Kidney epithelial cell (primary cell): ENCODE measurements around the gene STK10. TPM values are rescaled to one million over a fixed set of nuclear protein-coding genes. Genes with fewer than 3 reads are reported as not detected.

Experiments used
- DNase-seq: peaks from one replicate; pipeline ENCODE4 v3.0.0-alpha.2; 2010; ENCODE audit warnings: low read depth
- H3K27me3 ChIP-seq: 2 replicates; pipeline ENCODE4 v1.6.0; 2011; ENCODE audit warnings: low read length; ENCODE audit not compliant: control insufficient read depth, insufficient read depth
- H3K36me3 ChIP-seq: 2 replicates; pipeline ENCODE4 v1.5.1; 2011; ENCODE audit warnings: low read length; ENCODE audit not compliant: control insufficient read depth, insufficient read depth
- H3K4me3 ChIP-seq: 2 replicates; pipeline ENCODE4 v1.5.1; 2011; ENCODE audit warnings: low read depth, mild to moderate bottlenecking, control low read depth, low read length
- total RNA-seq: library from RNA; depleted of rRNA; stranded (reverse); fragments of >200 nt; gene quantifications from 2 replicates; pipeline ENCODE4 v1.2.3, GENCODE V29; 2015
- TF ChIP-seq, protein P1 (sequence below): IDR thresholded peaks from 2 replicates; pipeline ENCODE4 v1.5.1; 2011; ENCODE audit warnings: mild to moderate bottlenecking, moderate library complexity, low read length, control low read depth, inconsistent platforms; ENCODE audit not compliant: insufficient read depth, poor library complexity, severe bottlenecking

The STK10 gene
- total RNA-seq, 1 donor from 2014 or later, result 24.7 TPM

DNA sequence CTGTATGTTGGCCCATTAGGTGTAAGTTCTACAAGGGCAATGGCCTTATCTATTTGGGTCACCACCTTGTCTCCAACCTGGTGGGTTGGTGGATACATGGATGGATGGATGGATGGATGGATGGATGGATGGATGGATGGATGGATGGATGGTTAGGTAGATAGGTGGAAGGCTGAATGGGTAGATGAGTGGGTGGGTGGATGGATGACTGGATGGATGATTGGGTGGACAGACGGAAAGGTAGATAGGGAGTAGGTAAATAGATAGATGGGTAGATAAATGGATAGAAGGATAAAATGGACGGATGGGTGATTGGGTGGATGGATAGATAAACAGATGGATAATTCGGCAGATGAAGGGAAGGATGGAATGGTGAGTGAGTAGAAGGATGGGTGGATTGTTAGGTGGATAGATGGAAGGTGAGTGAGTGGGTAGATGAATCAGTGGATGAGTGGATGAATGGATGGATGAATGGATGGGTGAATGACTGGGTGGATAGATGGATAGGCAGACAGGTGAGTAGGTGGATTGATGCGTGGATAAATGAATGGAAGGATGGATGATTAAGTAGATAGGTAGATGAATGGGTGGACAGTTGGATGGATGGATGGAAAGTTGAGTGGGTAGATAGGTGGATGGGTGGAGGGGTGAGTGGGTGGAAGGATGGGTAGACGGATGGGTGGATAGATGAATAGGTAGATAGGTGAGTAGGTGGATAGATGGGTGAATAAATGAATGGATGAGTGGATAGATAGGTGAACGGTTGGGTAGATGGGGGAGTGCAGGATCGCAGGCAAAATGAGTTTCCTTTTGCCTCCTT, 98.5 kb downstream of the STK10 start:
- H3K36me3 ChIP-seq, result no peaks in the 10 kb centered on the region
- no peaks in the 10 kb centered on the region for H3K27me3 ChIP-seq
- no peak overlapping the region for H3K4me3 ChIP-seq
- no peak for DNase-seq
- TF ChIP-seq, protein P1, sequence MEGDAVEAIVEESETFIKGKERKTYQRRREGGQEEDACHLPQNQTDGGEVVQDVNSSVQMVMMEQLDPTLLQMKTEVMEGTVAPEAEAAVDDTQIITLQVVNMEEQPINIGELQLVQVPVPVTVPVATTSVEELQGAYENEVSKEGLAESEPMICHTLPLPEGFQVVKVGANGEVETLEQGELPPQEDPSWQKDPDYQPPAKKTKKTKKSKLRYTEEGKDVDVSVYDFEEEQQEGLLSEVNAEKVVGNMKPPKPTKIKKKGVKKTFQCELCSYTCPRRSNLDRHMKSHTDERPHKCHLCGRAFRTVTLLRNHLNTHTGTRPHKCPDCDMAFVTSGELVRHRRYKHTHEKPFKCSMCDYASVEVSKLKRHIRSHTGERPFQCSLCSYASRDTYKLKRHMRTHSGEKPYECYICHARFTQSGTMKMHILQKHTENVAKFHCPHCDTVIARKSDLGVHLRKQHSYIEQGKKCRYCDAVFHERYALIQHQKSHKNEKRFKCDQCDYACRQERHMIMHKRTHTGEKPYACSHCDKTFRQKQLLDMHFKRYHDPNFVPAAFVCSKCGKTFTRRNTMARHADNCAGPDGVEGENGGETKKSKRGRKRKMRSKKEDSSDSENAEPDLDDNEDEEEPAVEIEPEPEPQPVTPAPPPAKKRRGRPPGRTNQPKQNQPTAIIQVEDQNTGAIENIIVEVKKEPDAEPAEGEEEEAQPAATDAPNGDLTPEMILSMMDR, result no peak

DNA sequence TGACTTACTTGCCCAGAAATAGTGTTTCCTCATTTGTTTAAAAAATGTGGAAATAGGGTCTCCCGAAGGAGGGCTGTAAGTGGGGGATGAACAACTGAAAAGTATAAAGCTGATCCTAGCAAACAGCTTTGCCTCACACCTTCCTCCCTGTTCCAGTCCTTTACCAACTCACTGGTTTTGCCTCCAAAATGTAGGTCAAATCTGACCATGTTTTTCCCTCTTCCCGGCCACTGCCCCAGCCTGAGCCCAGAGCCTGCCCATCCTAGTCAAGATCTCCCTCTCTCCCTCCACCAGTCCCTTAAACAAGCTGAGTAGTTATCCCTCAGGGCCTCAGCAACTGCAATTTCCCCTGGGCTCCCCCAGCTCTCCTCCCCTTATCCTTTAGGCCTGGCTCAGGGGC, 99.2 kb downstream of the STK10 start:
- TF ChIP-seq, protein P1, result no peak
- DNase-seq, result no peak
- Histone ChIP-seq H3K36me3 (no peaks in the 10 kb centered on the region), H3K4me3 (no peak overlapping the region), H3K27me3 (no peaks in the 10 kb centered on the region)

DNA sequence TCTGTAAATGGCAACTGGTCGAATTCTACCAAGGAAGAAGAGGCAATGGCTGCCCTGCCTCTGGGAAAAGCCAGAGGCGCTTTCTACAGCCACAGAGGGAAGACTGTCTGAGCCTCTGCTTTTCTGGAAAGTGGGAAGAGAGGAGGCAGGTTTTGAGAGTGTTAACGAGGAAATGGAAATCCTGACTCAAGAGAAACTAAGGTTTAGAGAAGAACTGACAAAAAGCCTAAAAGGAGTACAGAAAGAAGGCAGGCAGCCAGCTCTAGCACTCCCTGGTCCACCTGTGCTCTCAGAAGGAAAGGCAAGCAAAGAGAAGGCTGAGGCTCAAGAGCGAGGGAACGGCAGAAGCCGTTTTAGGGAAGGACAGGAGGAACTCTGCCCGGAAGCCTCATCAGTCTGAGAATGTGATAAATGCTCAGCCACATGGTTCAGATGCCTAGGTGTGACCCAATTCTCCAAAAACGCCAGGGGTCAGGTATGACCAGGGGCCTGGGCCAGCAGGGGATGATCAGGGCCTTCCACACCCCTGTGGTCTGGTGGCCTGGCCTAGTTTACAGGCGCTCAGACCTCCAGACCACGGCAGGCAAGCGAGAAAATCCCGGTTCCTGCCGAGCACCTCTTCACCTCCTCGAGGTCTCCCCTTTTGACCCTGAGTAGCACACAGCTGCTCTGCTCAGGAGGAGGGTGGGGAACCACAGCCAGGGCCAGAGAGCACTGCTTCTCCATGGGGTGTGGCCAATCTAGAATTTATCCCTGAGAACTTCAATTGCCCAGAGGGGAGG, 101.6 kb downstream of the STK10 start:
- no peaks in the 10 kb centered on the region for H3K36me3 ChIP-seq
- no peaks in the 10 kb centered on the region for H3K27me3 ChIP-seq
- H3K4me3 ChIP-seq, result no peak overlapping the region
- TF ChIP-seq, protein P1, result no peak
- no peak for DNase-seq

DNA sequence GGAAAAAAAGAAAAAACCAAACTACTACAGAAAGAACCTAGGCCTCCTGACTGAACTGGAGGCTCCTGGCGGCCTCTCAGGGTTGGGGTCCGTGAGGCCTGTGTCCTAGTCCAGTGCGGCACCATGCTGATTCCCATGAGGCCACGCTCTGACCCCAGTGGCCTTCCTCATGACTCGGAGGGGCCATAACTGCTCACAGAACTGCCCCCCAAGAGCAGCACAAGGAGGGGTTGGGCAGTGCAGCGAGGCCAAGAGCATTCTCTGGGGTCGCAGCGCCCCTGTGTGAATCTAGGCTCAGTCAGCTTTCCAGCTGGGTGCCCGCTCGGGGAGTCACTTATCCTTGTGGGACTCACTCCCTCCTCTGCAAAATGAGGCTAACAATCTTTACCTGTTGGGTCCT, 102.3 kb downstream of the STK10 start:
- TF ChIP-seq, protein P1, result no peak
- no peaks in the 10 kb centered on the region for H3K27me3 ChIP-seq
- no peak for DNase-seq

DNA sequence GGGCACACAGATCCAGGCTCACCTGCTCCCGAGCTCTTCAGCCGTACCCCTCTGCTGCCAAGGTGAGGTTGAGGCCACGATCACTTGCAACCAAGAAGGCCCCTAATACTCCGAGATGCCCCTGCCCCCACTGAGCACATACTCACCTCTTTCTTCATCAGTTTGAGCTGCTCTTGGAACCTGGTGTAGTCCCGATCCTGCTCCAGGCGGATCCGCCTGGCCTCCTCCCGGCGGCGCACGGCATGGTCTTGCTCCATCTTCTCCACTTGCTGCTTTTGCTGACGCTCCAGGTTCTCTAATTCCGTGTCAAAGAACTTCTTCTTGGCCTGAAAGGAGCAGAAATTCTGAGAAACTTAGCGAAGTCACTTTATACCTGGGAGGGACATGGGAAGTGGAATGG, 105.8 kb downstream of the STK10 start:
- H3K27me3 ChIP-seq, result no peaks in the 10 kb centered on the region
- no peak for DNase-seq
- TF ChIP-seq, protein P1, result no peak
- no peaks in the 10 kb centered on the region for H3K36me3 ChIP-seq
- no peak overlapping the region for H3K4me3 ChIP-seq

More for the DNA sequence above, 102.3 kb downstream of the STK10 start:
- Histone ChIP-seq H3K36me3 (no peaks in the 10 kb centered on the region), H3K4me3 (no peak overlapping the region)
